GM13976 (cell line): ENCODE data around the gene POM121L2.

Source experiments
- DNase-seq: peaks from one replicate; pipeline ENCODE4 v3.0.0; 2012; ENCODE audit warnings: low spot score
- in situ Hi-C: fragments of 300-500 bp; cut with MboI; formaldehyde crosslinking; loops from one replicate; pipeline ENCODE4 v1.12.0; 2022; ENCODE audit warnings: low sequenced_read_pairs, mixed read lengths, inconsistent platforms; ENCODE audit not compliant: unreplicated experiment
- TF ChIP-seq, protein P1 (sequence below): IDR thresholded peaks from 2 replicates; pipeline ENCODE4 v1.5.1; 2012; ENCODE audit warnings: borderline replicate concordance, mild to moderate bottlenecking; ENCODE audit not compliant: insufficient read depth; ENCODE audit errors: extremely low read depth, missing control alignments, control extremely low read depth

The POM121L2 gene

DNA sequence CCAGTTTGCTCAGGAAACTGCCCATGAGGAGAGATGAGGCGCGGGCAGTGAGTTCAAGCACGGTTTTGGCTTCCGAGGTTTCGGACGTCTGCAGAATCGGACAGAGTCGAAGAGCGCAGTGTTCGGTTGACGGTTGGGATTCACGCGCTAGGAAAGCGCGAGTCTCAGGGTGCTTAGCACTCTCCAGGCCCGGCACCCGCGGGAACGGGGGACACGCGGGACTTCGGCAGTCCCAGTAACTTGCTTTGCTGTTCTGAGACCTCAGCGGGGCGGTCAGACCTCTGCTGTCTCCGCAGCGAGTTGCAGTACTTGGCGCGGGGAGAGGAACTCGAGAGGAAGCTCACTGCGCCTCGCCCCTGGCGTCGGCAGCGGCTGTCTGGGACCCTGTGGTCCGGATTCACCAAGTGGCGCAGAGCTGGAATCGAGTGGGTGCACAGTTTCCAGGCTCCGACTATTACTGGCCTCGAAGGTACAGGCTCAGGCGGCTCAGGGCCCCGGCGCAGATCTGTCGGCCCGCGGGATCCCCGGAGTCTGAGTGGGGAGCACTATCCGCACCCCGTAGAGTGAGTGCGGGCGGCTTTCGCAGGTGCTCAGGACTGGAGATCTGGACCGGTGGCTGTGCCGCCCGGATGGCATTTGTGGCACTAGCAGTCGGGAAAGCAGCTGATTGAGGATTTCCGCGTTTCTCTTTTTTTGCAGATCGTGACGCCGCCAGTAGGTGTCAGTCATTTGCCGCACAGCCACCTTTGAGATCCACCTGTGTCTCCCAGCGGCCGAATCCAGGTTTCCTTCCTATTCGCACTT lies at the start of gene POM121L2:
TSS of gene POM121L2 (minus strand) at position 128 of the 804 bp plus-strand sequence. CDS start at position 25, 103 bp downstream.
- DNase-seq, result peak; percentile 82
- TF ChIP-seq, protein P1, sequence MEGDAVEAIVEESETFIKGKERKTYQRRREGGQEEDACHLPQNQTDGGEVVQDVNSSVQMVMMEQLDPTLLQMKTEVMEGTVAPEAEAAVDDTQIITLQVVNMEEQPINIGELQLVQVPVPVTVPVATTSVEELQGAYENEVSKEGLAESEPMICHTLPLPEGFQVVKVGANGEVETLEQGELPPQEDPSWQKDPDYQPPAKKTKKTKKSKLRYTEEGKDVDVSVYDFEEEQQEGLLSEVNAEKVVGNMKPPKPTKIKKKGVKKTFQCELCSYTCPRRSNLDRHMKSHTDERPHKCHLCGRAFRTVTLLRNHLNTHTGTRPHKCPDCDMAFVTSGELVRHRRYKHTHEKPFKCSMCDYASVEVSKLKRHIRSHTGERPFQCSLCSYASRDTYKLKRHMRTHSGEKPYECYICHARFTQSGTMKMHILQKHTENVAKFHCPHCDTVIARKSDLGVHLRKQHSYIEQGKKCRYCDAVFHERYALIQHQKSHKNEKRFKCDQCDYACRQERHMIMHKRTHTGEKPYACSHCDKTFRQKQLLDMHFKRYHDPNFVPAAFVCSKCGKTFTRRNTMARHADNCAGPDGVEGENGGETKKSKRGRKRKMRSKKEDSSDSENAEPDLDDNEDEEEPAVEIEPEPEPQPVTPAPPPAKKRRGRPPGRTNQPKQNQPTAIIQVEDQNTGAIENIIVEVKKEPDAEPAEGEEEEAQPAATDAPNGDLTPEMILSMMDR, result peak; percentile 77
- in situ Hi-C loops, result no loop called here

DNA sequence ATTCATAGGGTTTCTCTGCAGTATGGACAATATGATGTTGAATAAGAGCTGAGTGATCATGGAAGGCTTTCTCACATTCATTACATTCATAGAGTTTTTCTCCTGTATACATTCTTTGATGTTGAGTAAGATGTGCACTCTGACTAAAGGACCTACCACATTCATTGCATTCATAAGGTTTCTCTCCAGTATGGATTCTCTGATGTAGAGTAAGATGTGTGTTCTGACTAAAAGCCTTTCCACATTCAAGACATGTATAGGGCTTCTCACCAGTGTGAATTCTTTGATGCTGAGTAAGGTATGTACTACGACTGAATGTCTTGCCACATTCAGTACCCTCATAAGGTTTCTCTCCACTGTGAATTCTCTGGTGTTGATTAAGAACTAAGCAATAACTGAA lies 47.2 kb upstream of the POM121L2 start:
- TF ChIP-seq, protein P1, result no peak
- no peak for DNase-seq
- in situ Hi-C loops, result no loop called here

DNA sequence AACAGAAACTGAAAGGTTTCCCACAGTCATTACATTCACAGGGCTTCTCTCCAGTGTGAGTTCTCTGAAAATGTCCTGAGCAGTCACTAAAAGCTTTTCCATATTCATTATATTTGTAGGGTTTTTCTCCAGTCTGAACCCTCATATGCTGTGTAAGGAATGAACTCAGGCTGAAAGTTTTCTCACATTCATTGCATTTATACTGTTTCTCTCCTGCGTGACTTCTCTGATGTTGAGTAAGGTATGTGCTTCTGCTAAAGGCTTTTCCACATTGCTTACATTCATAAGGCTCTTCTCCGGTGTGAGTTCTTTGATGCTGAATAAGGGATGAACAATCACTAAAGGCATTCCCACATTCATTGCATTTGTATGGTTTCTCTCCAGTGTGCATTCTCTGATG lies 46.7 kb upstream of the POM121L2 start:
- TF ChIP-seq, protein P1, result no peak
- in situ Hi-C loops, result no loop called here

DNA sequence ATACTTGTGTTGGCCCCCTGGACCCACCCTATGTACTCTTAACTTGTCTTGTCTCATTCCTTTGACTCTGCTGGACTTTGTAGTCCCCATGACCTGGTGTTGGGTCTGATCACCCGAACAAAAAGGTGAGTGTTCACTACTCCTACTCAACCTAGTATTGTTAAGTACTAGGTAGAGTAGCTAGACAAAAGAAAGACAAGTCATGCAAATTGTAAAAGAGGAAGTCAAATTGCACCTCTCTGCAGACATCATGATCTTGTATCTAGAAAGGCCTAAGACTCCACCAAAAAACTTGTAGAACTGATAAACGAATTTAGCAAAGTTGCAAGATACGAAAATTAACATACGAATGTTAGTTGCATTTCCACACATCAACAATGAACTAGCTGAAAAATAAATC lies 40.8 kb upstream of the POM121L2 start:
- TF ChIP-seq, protein P1, result no peak
- DNase-seq, result no peak
- in situ Hi-C loops, result no loop called here

More for the DNA sequence above, 46.7 kb upstream of the POM121L2 start:
- DNase-seq, result no peak

DNA sequence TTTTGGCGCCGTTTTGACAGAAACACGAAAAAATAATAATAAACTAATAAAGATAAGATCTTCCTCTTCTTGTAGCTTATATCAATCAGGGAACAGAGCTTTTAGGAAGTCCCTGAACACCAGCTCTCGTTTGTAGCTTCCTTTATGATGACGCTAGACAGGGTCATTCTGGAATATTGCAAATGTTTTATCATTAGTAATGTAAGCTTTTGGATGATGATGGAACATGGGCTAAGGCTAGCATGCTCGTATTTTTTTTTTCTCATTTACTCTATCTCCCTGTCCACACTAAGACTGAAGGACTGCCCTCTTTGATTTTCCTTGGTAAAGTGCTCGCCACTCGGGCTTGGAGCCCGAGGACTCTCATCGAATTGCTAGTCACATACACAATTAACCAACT lies 22.1 kb upstream of the POM121L2 start:
- TF ChIP-seq, protein P1, result no peak
- in situ Hi-C loops, result no loop called here
- no peak for DNase-seq

DNA sequence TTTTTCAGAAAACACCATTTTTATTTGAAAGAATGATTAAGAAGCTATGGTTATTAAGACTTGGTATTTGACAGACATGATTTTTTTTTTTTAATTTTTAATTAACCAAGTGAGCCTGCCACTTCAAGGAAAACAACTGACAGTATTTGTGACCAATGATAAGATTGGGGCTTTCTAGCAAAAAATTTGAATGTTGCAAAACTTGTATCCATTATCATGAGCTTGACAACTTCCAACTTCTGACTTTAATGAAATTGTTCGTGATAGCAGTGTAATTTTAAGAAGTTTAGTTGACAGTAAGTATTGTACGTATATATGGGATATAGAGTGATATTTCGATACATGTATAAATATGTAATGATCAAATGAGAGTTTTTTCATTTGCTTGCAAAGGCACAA lies 21.6 kb upstream of the POM121L2 start:
- in situ Hi-C loops, result no loop called here
- TF ChIP-seq, protein P1, result no peak

More for the DNA sequence above, 21.6 kb upstream of the POM121L2 start:
- no peak for DNase-seq
